CD14-positive monocyte (primary cell): ENCODE measurements around the gene A2M. TPM values are rescaled to one million over a fixed set of nuclear protein-coding genes. Genes with fewer than 3 reads are reported as not detected.

Source experiments
- DNase-seq, 3 donors: peaks; one replicate each; pipeline ENCODE4 v3.0.0-alpha.2; 2011 to 2022
- H2AFZ ChIP-seq: 2 replicates; pipeline ENCODE4 v1.6.0; 2012; ENCODE audit warnings: mild to moderate bottlenecking, low read depth, low read length, inconsistent platforms; ENCODE audit not compliant: insufficient read depth, poor library complexity, severe bottlenecking
- H3K27ac ChIP-seq, 2 donors: 1 replicate in 1 of 2; 2 replicates in 1 of 2; pipeline ENCODE4 v1.5.1; 2012 to 2013; ENCODE audit warnings: low read length in 2 of 2, control low read depth in 1 of 2, inconsistent platforms in 1 of 2, low read depth in 1 of 2, mild to moderate bottlenecking in 1 of 2
- H3K27me3 ChIP-seq, 2 donors: one replicate each; pipeline versions ENCODE4 v1.6.0 to v1.6.1; 2011 to 2013; ENCODE audit warnings: low read length in 2 of 2; ENCODE audit not compliant: control insufficient read depth in 2 of 2, insufficient read depth in 2 of 2
- H3K36me3 ChIP-seq, 2 donors: replicated peaks in 1 of 2; 1 replicate in 1 of 2; 2 replicates in 1 of 2; pipeline versions ENCODE4 v1.5.1 to v1.6.1; 2012 to 2013; ENCODE audit warnings: low read length in 2 of 2, control low read depth in 1 of 2, inconsistent platforms in 1 of 2, mild to moderate bottlenecking in 1 of 2; ENCODE audit not compliant: insufficient read depth in 2 of 2, control insufficient read depth in 1 of 2
- H3K4me1 ChIP-seq, 2 donors: 1 replicate in 1 of 2; 2 replicates in 1 of 2; pipeline versions ENCODE4 v1.5.1 to v1.6.1; 2012 to 2013; ENCODE audit warnings: low read length in 2 of 2, control low read depth in 1 of 2, inconsistent platforms in 1 of 2, mild to moderate bottlenecking in 1 of 2, moderate library complexity in 1 of 2; ENCODE audit not compliant: insufficient read depth in 2 of 2, control insufficient read depth in 1 of 2
- H3K4me2 ChIP-seq: replicated peaks from 2 replicates; pipeline ENCODE3; 2012; ENCODE audit warnings: low read length, moderate library complexity, mild to moderate bottlenecking; ENCODE audit not compliant: poor library complexity, severe bottlenecking; ENCODE audit errors: extremely low read depth
- H3K4me3 ChIP-seq, 3 experiments: fragments of 200-600 bp in 1 of 3; sonication (generic) in 1 of 3; replicated peaks in 1 of 3; 1 replicate in 2 of 3; 2 replicates in 1 of 3; pipeline ENCODE4 v1.5.1; 2011 to 2013; ENCODE audit warnings: low read length in 3 of 3, mild to moderate bottlenecking in 3 of 3, control low read depth in 2 of 3, low read depth in 2 of 3, inconsistent platforms in 1 of 3, moderate library complexity in 1 of 3
- H3K79me2 ChIP-seq: 2 replicates; pipeline ENCODE4 v1.6.0; 2012; ENCODE audit warnings: mild to moderate bottlenecking, control low read depth, inconsistent platforms, low read length, moderate library complexity; ENCODE audit not compliant: insufficient read depth
- H3K9ac ChIP-seq: 2 replicates; pipeline ENCODE4 v1.6.0; 2017; ENCODE audit warnings: low read length, mild to moderate bottlenecking; ENCODE audit not compliant: insufficient read depth, poor library complexity, severe bottlenecking
- H3K9me3 ChIP-seq, 2 donors: replicated peaks in 1 of 2; 1 replicate in 1 of 2; 2 replicates in 1 of 2; pipeline versions ENCODE4 v1.5.1 to v1.6.1; 2012 to 2013; ENCODE audit warnings: low read length in 2 of 2, control low read depth in 1 of 2; ENCODE audit not compliant: control insufficient read depth in 1 of 2, insufficient read depth in 1 of 2
- H4K20me1 ChIP-seq: 2 replicates; pipeline ENCODE4 v1.6.0; 2012; ENCODE audit warnings: mild to moderate bottlenecking, low read length, control low read depth, moderate library complexity; ENCODE audit not compliant: insufficient read depth
- H3K27ac Mint-ChIP-seq, 7 donors: one replicate each; pipeline ENCODE4 v1.8.0; 2020; ENCODE audit warnings: mild to moderate bottlenecking in 7 of 7, mixed read lengths in 7 of 7, moderate library complexity in 6 of 7, inconsistent platforms in 2 of 7
- H3K27me3 Mint-ChIP-seq, 3 donors: one replicate each; pipeline ENCODE4 v1.8.0; 2021 to 2022; ENCODE audit warnings: low read depth in 3 of 3, mild to moderate bottlenecking in 3 of 3, mixed read lengths in 3 of 3, moderate library complexity in 3 of 3, inconsistent platforms in 1 of 3
- H3K36me3 Mint-ChIP-seq, 2 donors: one replicate each; pipeline ENCODE4 v1.8.0; 2020; ENCODE audit warnings: mixed read lengths in 2 of 2, inconsistent platforms in 1 of 2, mild to moderate bottlenecking in 1 of 2
- H3K4me1 Mint-ChIP-seq: one replicate; pipeline ENCODE4 v1.8.0; 2020; ENCODE audit warnings: mild to moderate bottlenecking, mixed read lengths
- H3K4me3 Mint-ChIP-seq, 2 donors: one replicate each; pipeline ENCODE4 v1.8.0; 2020; ENCODE audit warnings: mild to moderate bottlenecking in 2 of 2, mixed read lengths in 2 of 2, moderate library complexity in 1 of 2
- H3K9me3 Mint-ChIP-seq, 7 donors: one replicate each; pipeline ENCODE4 v1.8.0; 2020 to 2022; ENCODE audit warnings: mixed read lengths in 7 of 7, mild to moderate bottlenecking in 6 of 7, moderate library complexity in 6 of 7, inconsistent platforms in 2 of 7
- CTCF ChIP-seq: fragments of 200-600 bp; IDR thresholded peaks from one replicate; pipeline ENCODE4 v1.8.0; 2022; ENCODE audit warnings: antibody characterized with exemption, mild to moderate bottlenecking
- WGBS: methylation state at CpG from one replicate; pipeline ENCODE4 v1.1.5; 2013; ENCODE audit warnings: missing lambda C conversion rate; ENCODE audit not compliant: insufficient coverage; 5-methylcytosine and 5-hydroxymethylcytosine counted together
- intact Hi-C, 2 donors: fragments of 100-400 bp; cut with micrococcal nuclease; formaldehyde crosslinking; loops; one replicate each; pipeline versions ENCODE4 v1.15.0 to v1.15.1; 2023
- polyA plus RNA-seq, 3 donors: library from polyadenylated mRNA; depleted of rRNA in 1 of 3; unstranded in 2 of 3; stranded (reverse) in 1 of 3; fragments of 300-500 nt in 2 of 3; fragments of >200 nt in 1 of 3; fragmentation: Illumina TruSeq in 2 of 3; gene quantifications; 1 replicate in 2 of 3; 2 replicates in 1 of 3; pipeline ENCODE4 v1.2.3, GENCODE V29; 2012 to 2021

Gene A2M
- polyA plus RNA-seq, 3 donors: 0.12 to 1.2 TPM; not detected in 1

GRCh38 chr12:9040484-9041186, 75.1 kb downstream of the A2M start:
- H3K27ac Mint-ChIP-seq: no peak overlapping the region

DNA sequence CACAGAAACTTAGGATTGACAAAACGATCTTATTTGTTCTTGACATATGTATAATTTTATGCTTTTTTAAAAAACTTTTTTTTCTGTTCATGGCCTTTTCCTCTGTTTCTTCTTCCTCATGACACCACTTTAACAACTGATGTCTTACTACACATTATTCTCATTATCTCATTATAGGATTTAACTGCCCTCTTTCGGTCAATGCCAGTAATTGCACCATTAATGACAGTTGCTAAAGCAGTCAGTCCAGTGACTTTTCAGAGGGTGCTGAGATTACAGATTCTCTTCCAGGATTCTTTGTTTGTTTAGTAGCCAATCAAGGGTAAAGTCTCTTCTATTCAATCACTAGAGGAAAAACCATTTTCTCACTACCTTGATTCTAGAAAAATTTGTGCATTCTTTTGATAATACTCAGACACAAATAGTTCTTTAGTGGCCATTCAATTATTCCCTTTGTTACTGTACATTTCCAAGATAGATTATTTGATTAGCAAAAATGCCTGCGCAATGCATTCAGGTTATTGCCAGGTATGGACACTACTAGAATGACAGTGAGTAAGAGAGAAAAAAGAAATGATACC, 76.2 kb downstream of the A2M start:
- no peak overlapping the region for H3K4me3 Mint-ChIP-seq

More at GRCh38 chr12:9040484-9041186, 75.1 kb downstream of the A2M start:
- no peak overlapping the region for H3K4me3 ChIP-seq
- no peak overlapping the region for H3K27ac ChIP-seq
- no peaks in the 10 kb centered on the region for H3K9me3 ChIP-seq
- no peaks in the 10 kb centered on the region for H3K79me2 ChIP-seq
- H3K27me3 ChIP-seq: no peaks in the 10 kb centered on the region
- Mint-ChIP-seq H3K9me3 (peaks cover 0 to under 1% (median 0%) of the 10 kb centered on the region in 7 donors), H3K4me1 (no peaks in the 10 kb centered on the region), H3K4me3 (no peak overlapping the region), H3K36me3 (no peaks in the 10 kb centered on the region), H3K27me3 (peaks cover 0 to 2% (median 2%) of the 10 kb centered on the region in 3 donors)
- TF ChIP-seq CTCF: no peak
- no peak for DNase-seq
- H3K36me3 ChIP-seq: no peaks in the 10 kb centered on the region
- H3K9ac ChIP-seq: no peak overlapping the region
- no peak overlapping the region for H3K4me2 ChIP-seq
- intact Hi-C loops: no loop called here
- H4K20me1 ChIP-seq: no peaks in the 10 kb centered on the region
- no peaks in the 10 kb centered on the region for H3K4me1 ChIP-seq
- H2AFZ ChIP-seq: no peak overlapping the region
- WGBS: 100% methylated on average over 3 of the region's 5 CpGs

More for the DNA sequence above, 76.2 kb downstream of the A2M start:
- H3K27ac Mint-ChIP-seq: no peak overlapping the region
- Histone ChIP-seq H3K4me3 (no peak overlapping the region), H3K9me3 (no peaks in the 10 kb centered on the region), H2AFZ (no peak overlapping the region), H3K27ac (no peak overlapping the region), H3K79me2 (no peaks in the 10 kb centered on the region), H4K20me1 (no peaks in the 10 kb centered on the region), H3K4me1 (no peaks in the 10 kb centered on the region), H3K4me2 (no peak overlapping the region), H3K9ac (no peak overlapping the region), H3K27me3 (no peaks in the 10 kb centered on the region), H3K36me3 (no peaks in the 10 kb centered on the region)
- intact Hi-C loops: loop anchor here (2.0 to 10.0 kb wide), 3 partner anchors 89 to 357 kb away; no protein-coding TSS in a partner anchor
- no peaks in the 10 kb centered on the region for H3K4me1 Mint-ChIP-seq
- H3K36me3 Mint-ChIP-seq: no peaks in the 10 kb centered on the region
- peak; percentile 25 to 77 (median 53) for DNase-seq
- peak; percentile 83 for TF ChIP-seq CTCF
- H3K9me3 Mint-ChIP-seq: peaks cover 0 to 2% (median 0%) of the 10 kb centered on the region in 7 donors
- peaks cover 0 to 2% (median 2%) of the 10 kb centered on the region in 3 donors for H3K27me3 Mint-ChIP-seq
- WGBS: 0% methylated on average over 1 of the region's 3 CpGs
